ENCODE measurements around the gene SNX30.

Gene SNX30

GRCh38 chr9:112717661-112718331 lies 32.8 kb upstream of the SNX30 start, which contains the start of gene INIP (continued):
- TF ChIP-seq ZNF362 (tag by site-specific recombination; IDR thresholded peaks at IDR 0.05) (peak; percentile 73; the same call in 1 of the 2 replicates), ZNF221 (tag by site-specific recombination; IDR thresholded peaks at IDR 0.05; ENCODE audit: borderline replicate concordance) (no peak), GFI1B (tag by site-specific recombination; IDR thresholded peaks at IDR 0.05) (no peak), ZNF747 (tag by site-specific recombination; IDR thresholded peaks at IDR 0.05) (no peak), OVOL3 (tag by site-specific recombination; IDR thresholded peaks at IDR 0.05) (no peak), ZFP37 (tag by site-specific recombination; IDR thresholded peaks at IDR 0.05) (0 out of 2 replicates have a peak, but pooled peaks have one; percentile 46), ZNF311 (tag by site-specific recombination; IDR thresholded peaks at IDR 0.05; ENCODE audit: borderline replicate concordance) (no peak), INSM2 (tag by site-specific recombination; IDR thresholded peaks at IDR 0.05) (no peak), ZBTB7A (tag by site-specific recombination; IDR thresholded peaks at IDR 0.05; ENCODE audit: low read depth) (no peak), ATF2 (tag by site-specific recombination; IDR thresholded peaks at IDR 0.05; ENCODE audit: low read depth) (0 out of 2 replicates have a peak, but pooled peaks have one; percentile 29), ZBTB17 (tag by site-specific recombination; IDR thresholded peaks at IDR 0.05) (peak; percentile 64), ZNF350 (tag by site-specific recombination; IDR thresholded peaks at IDR 0.05) (no peak), ZNF214 (tag by site-specific recombination; IDR thresholded peaks at IDR 0.05; ENCODE audit: borderline replicate concordance) (no peak), ZBTB21 (tag by site-specific recombination; IDR thresholded peaks at IDR 0.05) (peak; percentile 53; the same call in 1 of the 2 replicates), ZNF580 (tag by site-specific recombination; IDR thresholded peaks at IDR 0.05) (peak; percentile 63), ZNF23 (tag by site-specific recombination; IDR thresholded peaks at IDR 0.05; ENCODE audit: borderline replicate concordance) (no peak), ZBTB20 (tag by site-specific recombination; IDR thresholded peaks at IDR 0.05) (peak; percentile 89), PRDM6 (tag by site-specific recombination; IDR thresholded peaks at IDR 0.05) (no peak), GLIS2 (tag by site-specific recombination; IDR thresholded peaks at IDR 0.05) (peak; percentile 95), SP7 (tag by site-specific recombination; IDR thresholded peaks at IDR 0.05) (peak; percentile 69), ZBTB44 (tag by site-specific recombination; IDR thresholded peaks at IDR 0.05) (no peak), ZSCAN23 (tag by site-specific recombination; IDR thresholded peaks at IDR 0.05) (no peak), ZNF701 (tag by site-specific recombination; IDR thresholded peaks at IDR 0.05) (no peak), ZSCAN18 (tag by site-specific recombination; IDR thresholded peaks at IDR 0.05) (no peak), GLIS1 (tag by site-specific recombination; IDR thresholded peaks at IDR 0.05) (peak; percentile 86), ZNF621 (tag by site-specific recombination; IDR thresholded peaks at IDR 0.05) (no peak), ZNF223 (tag by site-specific recombination; IDR thresholded peaks at IDR 0.05) (no peak)

Measured in HEK293 (cell line).